GM12891 (cell line): ENCODE data around the gene GLRX2.

Experiments used
- DNase-seq: peaks from one replicate; pipeline ENCODE4 v3.0.0; 2011; ENCODE audit warnings: low spot score; ENCODE audit not compliant: insufficient read length
- FAIRE-seq: peaks from 2 replicates; lab custom pipeline; 2011; peaks lifted over from hg19 to GRCh38; lab: Jason Lieb, UNC
- PAX5 ChIP-seq: IDR thresholded peaks from 2 replicates; pipeline ENCODE4 v1.6.1; 2011; ENCODE audit warnings: low read length, moderate library complexity, mild to moderate bottlenecking; ENCODE audit not compliant: insufficient read depth, severe bottlenecking
- POLR2A ChIP-seq: IDR thresholded peaks from 2 replicates; pipeline ENCODE4 v1.6.1; 2011; ENCODE audit warnings: low read depth, low read length, control low read depth
- POLR2AphosphoS5 ChIP-seq: IDR thresholded peaks from 2 replicates; pipeline ENCODE4 v1.6.1; 2011; ENCODE audit warnings: low read depth, low read length, control low read depth
- POU2F2 ChIP-seq: IDR thresholded peaks from 2 replicates; pipeline ENCODE4 v1.6.1; 2011; ENCODE audit warnings: low read depth, mild to moderate bottlenecking, control low read depth, low read length, moderate library complexity
- SPI1 ChIP-seq: IDR thresholded peaks from 2 replicates; pipeline ENCODE4 v1.6.1; 2011; ENCODE audit warnings: low read depth, low read length, control low read depth
- TAF1 ChIP-seq: IDR thresholded peaks from 2 replicates; pipeline ENCODE4 v1.6.1; 2011; ENCODE audit warnings: low read depth, low read length, control low read depth

GLRX2 gene

DNA sequence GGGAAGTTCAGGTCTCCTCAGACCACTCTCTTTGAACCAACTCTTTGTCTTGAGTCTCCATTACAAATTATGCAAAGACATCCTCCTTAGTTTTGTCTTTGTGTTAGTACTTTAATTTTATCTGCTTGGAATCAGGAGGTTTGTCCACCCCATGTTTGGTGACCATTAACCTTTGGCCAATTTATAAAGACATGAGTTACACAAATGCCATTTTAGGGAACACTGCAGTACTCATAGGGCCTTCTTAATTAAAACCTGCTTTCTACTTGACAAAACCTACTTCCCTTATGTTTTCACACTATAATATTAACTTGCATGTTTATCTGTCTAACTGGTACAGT lies 8.7 kb upstream of the GLRX2 start:
- no peak for TF ChIP-seq POLR2AphosphoS5
- no peak for TF ChIP-seq SPI1
- no peak for TF ChIP-seq PAX5
- TF ChIP-seq TAF1 = no peak
- TF ChIP-seq POLR2A = no peak
- no peak for TF ChIP-seq POU2F2
- DNase-seq = no peak
- no peak for FAIRE-seq

GRCh38 chr1:193113258-193113991 lies 8.2 kb upstream of the GLRX2 start:
- no peak for FAIRE-seq
- no peak for DNase-seq
- TF ChIP-seq SPI1 (no peak), PAX5 (no peak), POLR2A (no peak), POU2F2 (no peak), TAF1 (no peak), POLR2AphosphoS5 (no peak)

DNA sequence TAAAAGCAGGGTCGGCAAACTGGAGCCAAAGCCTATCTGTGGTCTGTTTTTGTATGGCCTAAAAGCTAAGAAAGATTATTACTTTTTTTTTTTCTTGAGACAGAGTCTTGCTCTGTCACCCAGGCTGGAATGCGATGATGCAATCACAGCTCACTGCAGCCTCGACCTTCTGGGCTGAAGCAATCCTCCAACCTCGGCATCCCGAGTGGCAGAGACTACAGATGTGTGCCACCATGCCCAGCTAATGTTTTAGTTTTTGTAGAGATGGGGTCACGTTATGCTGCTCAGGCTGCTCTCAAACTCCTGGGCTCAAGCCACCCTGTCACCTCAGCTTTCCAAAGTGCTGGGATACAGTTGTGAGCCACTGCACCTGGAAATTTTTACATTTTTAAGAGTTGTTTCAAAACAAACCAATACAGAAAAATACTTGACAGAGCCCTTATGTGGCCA lies 6.5 kb upstream of the GLRX2 start:
- TF ChIP-seq SPI1 (no peak), POU2F2 (no peak), POLR2AphosphoS5 (no peak), TAF1 (no peak)
- FAIRE-seq (no peak), DNase-seq (no peak)

- FAIRE-seq = no peak
- no peak for TF ChIP-seq POLR2A
- no peak for TF ChIP-seq SPI1
- no peak for TF ChIP-seq PAX5
- no peak for TF ChIP-seq POU2F2
- TF ChIP-seq TAF1 = no peak
- TF ChIP-seq POLR2AphosphoS5 = no peak
These were observed 5.7 kb upstream of the GLRX2 start for GRCh38 chr1:193110864-193111263.

GRCh38 chr1:193110246-193110645 lies 5.0 kb upstream of the GLRX2 start:
- FAIRE-seq = no peak
- no peak for DNase-seq

More at GRCh38 chr1:193110864-193111263, 5.7 kb upstream of the GLRX2 start:
- DNase-seq = no peak

DNA sequence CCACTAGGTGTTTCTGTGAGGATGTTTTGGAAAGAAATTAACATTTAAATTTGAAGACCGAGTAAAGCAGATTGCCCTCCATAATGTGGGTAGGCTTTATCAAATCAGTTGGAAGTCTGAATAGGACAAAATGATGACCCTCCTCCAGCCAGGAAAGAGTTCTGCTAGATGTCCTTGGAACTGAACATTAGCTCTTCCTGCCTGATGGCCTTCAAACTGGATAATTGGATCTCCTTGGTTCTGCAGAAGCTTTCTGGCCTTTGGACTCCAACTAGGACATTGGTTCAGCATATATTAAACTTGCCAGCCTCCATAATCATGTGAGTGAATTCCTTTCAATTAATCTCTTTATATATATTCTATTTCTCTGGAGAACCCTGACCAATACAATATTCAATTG lies 4.4 kb upstream of the GLRX2 start:
- TF ChIP-seq TAF1 = no peak
- no peak for TF ChIP-seq POU2F2
- TF ChIP-seq POLR2A = no peak
- TF ChIP-seq SPI1 = no peak
- no peak for TF ChIP-seq POLR2AphosphoS5
- TF ChIP-seq PAX5 = no peak
- no peak for FAIRE-seq
- DNase-seq = no peak

More at GRCh38 chr1:193110246-193110645, 5.0 kb upstream of the GLRX2 start:
- TF ChIP-seq POLR2A (no peak), TAF1 (no peak), SPI1 (no peak), PAX5 (no peak), POLR2AphosphoS5 (no peak), POU2F2 (no peak)

DNA sequence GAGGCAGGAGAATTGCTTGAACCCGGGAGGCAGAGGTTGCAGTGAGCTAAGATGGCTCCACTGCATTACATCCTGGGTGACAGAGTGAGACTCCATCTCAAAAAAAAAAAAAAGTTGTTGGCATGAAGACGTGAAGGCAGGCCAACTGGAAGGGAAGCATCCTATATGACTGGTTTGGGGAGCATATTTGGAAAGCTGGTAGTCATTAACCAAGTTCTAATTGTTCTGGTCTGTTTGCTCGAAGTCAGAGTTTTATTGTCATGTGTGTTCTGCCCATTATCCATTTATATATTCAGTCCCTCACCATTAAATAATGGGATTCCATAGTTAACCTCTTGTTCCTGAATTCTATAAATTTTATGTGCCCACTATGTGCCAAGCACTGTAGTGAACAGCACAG lies 3.3 kb upstream of the GLRX2 start:
- FAIRE-seq (no peak), DNase-seq (no peak)
- TF ChIP-seq POLR2A (no peak), POU2F2 (no peak), PAX5 (no peak), TAF1 (no peak), POLR2AphosphoS5 (no peak), SPI1 (no peak)

DNA sequence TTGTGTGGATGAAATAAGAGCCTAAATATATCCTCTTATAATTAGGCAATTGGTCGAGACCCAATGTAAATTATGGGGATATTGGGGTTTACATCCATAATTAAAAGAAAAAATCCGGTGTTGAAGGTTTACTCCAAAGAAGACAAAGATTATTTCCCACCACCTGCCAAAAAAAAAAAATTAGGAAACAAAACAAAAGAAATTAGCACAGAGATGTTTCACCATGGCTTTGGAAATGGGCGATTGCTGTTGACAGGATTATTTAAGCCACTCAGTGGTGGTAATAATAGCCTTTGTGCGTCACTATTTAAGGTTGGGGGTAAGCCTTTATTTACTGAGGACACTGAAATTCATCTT lies 585 bp upstream of the GLRX2 start:
- no peak for TF ChIP-seq POLR2AphosphoS5
- TF ChIP-seq SPI1 = no peak
- no peak for TF ChIP-seq PAX5
- no peak for TF ChIP-seq POU2F2
- TF ChIP-seq TAF1 = no peak
- no peak for FAIRE-seq
- no peak for DNase-seq

GRCh38 chr1:193104502-193104906 lies 710 bp downstream of the GLRX2 start:
- TF ChIP-seq POLR2A = no peak
- TF ChIP-seq POLR2AphosphoS5 = no peak
- TF ChIP-seq POU2F2 = no peak
- no peak for TF ChIP-seq PAX5
- TF ChIP-seq TAF1 = no peak
- peak; percentile 45; the same call in 1 of the 2 replicates for TF ChIP-seq SPI1
- FAIRE-seq (peak; percentile 62), DNase-seq (peak; percentile 18)
